WTC11 (cell line): ENCODE data around the gene AHNAK2.

Source experiments
- CREM ChIP-seq: sonication (generic); formaldehyde crosslinking; IDR thresholded peaks from 2 replicates; pipeline ENCODE4 v1.8.1; 2022; ENCODE audit warnings: mild to moderate bottlenecking, missing genetic modification reagents, moderate library complexity
- IRF2 ChIP-seq: sonication (generic); formaldehyde crosslinking; IDR thresholded peaks from 2 replicates; pipeline ENCODE4 v1.8.0; 2022; ENCODE audit warnings: low read depth, missing genetic modification reagents, borderline replicate concordance
- JUN ChIP-seq: sonication (generic); formaldehyde crosslinking; IDR thresholded peaks from 2 replicates; pipeline ENCODE4 v1.8.0; 2023; ENCODE audit warnings: mild to moderate bottlenecking, missing genetic modification reagents
- TEAD4 ChIP-seq: sonication (generic); formaldehyde crosslinking; IDR thresholded peaks from 2 replicates; pipeline ENCODE4 v1.8.0; 2022; ENCODE audit warnings: mild to moderate bottlenecking, missing genetic modification reagents
- TF ChIP-seq, protein P1 (sequence below): sonication (generic); formaldehyde crosslinking; IDR thresholded peaks from 2 replicates; pipeline ENCODE4 v1.8.0; 2023; ENCODE audit warnings: missing genetic modification reagents
- TF ChIP-seq, protein P2 (sequence below): fragments of 200-600 bp; IDR thresholded peaks from 2 replicates; pipeline ENCODE4 v1.8.0; 2022; ENCODE audit warnings: antibody characterized with exemption
- TF ChIP-seq, protein P3 (sequence below): sonication (generic); formaldehyde crosslinking; conservative IDR thresholded peaks from 2 replicates; pipeline ENCODE4 v1.8.1; 2022; ENCODE audit warnings: mild to moderate bottlenecking, missing genetic modification reagents

DNA sequence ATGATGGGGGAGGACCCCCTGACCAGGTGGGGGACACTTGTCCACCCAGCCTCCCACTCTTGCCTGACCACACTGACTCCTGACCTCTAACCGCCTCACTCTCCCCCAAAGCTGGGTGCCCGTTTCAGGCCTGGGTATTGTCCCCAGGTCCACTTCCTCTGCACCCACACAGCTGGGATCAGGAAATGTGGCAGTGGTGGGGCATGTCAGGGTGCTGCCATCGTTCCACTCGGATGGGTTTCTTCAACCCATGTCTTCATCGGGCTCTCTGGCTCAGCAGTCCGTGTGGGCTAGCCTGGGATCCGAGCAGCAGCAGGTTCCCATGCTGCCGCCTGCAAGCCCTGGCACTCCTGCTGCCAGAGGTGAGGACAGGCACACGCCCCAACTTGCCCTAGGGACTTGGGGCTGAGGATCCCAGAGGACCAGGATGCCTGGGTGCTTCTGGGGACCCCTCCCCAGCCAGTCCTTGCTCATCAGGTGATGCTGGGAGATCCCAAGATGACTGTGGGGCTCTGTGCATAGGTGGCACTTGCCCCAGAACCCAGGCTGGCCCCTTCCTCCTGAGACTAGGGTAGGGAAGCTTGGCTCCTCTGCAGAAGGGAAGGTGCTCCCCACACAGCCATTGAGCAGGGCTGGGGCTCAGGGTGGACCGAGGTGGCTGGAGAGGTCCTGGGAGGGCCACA is 4.5 kb upstream of the AHNAK2 start:
- TF ChIP-seq, protein P1, sequence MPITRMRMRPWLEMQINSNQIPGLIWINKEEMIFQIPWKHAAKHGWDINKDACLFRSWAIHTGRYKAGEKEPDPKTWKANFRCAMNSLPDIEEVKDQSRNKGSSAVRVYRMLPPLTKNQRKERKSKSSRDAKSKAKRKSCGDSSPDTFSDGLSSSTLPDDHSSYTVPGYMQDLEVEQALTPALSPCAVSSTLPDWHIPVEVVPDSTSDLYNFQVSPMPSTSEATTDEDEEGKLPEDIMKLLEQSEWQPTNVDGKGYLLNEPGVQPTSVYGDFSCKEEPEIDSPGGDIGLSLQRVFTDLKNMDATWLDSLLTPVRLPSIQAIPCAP (CRISPR knock-in tag): no peak
- TF ChIP-seq CREM (CRISPR knock-in tag) (no peak), JUN (CRISPR knock-in tag) (no peak), IRF2 (CRISPR knock-in tag) (no peak), TEAD4 (CRISPR knock-in tag) (no peak)
- TF ChIP-seq, protein P2, sequence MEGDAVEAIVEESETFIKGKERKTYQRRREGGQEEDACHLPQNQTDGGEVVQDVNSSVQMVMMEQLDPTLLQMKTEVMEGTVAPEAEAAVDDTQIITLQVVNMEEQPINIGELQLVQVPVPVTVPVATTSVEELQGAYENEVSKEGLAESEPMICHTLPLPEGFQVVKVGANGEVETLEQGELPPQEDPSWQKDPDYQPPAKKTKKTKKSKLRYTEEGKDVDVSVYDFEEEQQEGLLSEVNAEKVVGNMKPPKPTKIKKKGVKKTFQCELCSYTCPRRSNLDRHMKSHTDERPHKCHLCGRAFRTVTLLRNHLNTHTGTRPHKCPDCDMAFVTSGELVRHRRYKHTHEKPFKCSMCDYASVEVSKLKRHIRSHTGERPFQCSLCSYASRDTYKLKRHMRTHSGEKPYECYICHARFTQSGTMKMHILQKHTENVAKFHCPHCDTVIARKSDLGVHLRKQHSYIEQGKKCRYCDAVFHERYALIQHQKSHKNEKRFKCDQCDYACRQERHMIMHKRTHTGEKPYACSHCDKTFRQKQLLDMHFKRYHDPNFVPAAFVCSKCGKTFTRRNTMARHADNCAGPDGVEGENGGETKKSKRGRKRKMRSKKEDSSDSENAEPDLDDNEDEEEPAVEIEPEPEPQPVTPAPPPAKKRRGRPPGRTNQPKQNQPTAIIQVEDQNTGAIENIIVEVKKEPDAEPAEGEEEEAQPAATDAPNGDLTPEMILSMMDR: no peak
- TF ChIP-seq, protein P3, sequence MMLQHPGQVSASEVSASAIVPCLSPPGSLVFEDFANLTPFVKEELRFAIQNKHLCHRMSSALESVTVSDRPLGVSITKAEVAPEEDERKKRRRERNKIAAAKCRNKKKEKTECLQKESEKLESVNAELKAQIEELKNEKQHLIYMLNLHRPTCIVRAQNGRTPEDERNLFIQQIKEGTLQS (CRISPR knock-in tag): no peak
